HepG2 (cell line): ENCODE data around the gene LGALS1. TPM values are rescaled to one million over a fixed set of nuclear protein-coding genes. Genes with fewer than 3 reads are reported as not detected.

Experiments
- ATAC-seq: fragments of 200-7000 bp; cut with Tn5 transposase; 3 replicates; pipeline ENCODE4 v1.9.1; 2020; ENCODE audit warnings: mild to moderate bottlenecking, moderate library complexity
- BruUV-seq: library from RNA; stranded (reverse); fragments of 400-500 nt; replicated peaks from 2 replicates; lab custom pipeline; 2021; lab: Mats Ljungman, UMichigan
- CTCF ChIA-PET: fragments of 300-600 bp; formaldehyde crosslinking; extraction: SDS; loops from one replicate; lab custom pipeline; 2021; ENCODE audit warnings: low total read pairs, inconsistent platforms, low intra/inter-chr PET ratio; lab: Yijun Ruan, JAX
- POLR2A ChIA-PET: fragments of 350-600 bp; sonication (Branson Sonifier 250); formaldehyde crosslinking; loops from one replicate; lab custom pipeline; 2020; ENCODE audit warnings: antibody characterized with exemption, inconsistent platforms; lab: Yijun Ruan, JAX
- DNase-seq: peaks from one replicate; pipeline ENCODE4 v3.0.0-alpha.2; 2015; ENCODE audit warnings: low spot score
- FAIRE-seq: peaks from 3 replicates; lab custom pipeline; 2011; peaks lifted over from hg19 to GRCh38; lab: Jason Lieb, UNC
- H2AFZ ChIP-seq: one replicate; pipeline ENCODE4 v1.6.1; 2011; ENCODE audit warnings: low read length, inconsistent platforms
- H3K27ac ChIP-seq: fragments of 300-600 bp; 3 replicates; pipeline ENCODE4 v1.8.0; 2011; ENCODE audit warnings: mixed run types, mild to moderate bottlenecking, mixed read lengths, low read length, inconsistent platforms; ENCODE audit not compliant: insufficient read depth; ENCODE audit errors: extremely low read length
- H3K27me3 ChIP-seq, 2 experiments: fragments of 200-600 bp in 1 of 2; 2 replicates in 1 of 2; 3 replicates in 1 of 2; pipeline versions ENCODE4 v1.6.0 to v1.8.0; 2011; ENCODE audit warnings: low read length in 2 of 2, mild to moderate bottlenecking in 2 of 2, moderate library complexity in 2 of 2, inconsistent platforms in 1 of 2; ENCODE audit not compliant: insufficient read depth in 2 of 2, control insufficient read depth in 1 of 2
- H3K36me3 ChIP-seq, 2 experiments: fragments of 200-600 bp in 1 of 2; replicated peaks in 1 of 2; 2 replicates in 1 of 2; 3 replicates in 1 of 2; pipeline versions ENCODE4 v1.5.1 to v1.8.0; 2011; ENCODE audit warnings: low read length in 2 of 2, inconsistent platforms in 1 of 2; ENCODE audit not compliant: insufficient read depth in 2 of 2, control insufficient read depth in 1 of 2
- H3K4me1 ChIP-seq: 2 replicates; pipeline ENCODE4 v1.5.1; 2012; ENCODE audit warnings: low read length, inconsistent platforms; ENCODE audit not compliant: insufficient read depth
- H3K4me2 ChIP-seq: 2 replicates; pipeline ENCODE4 v1.6.0; 2011; ENCODE audit warnings: low read depth, low read length, inconsistent platforms
- H3K4me3 ChIP-seq, 3 experiments: fragments of 200-600 bp in 1 of 3; sonication (generic), shearing (Covaris generic) in 1 of 3; replicated peaks in 1 of 3; 2 replicates each; pipeline ENCODE4 v1.5.1; 2011 to 2016; ENCODE audit warnings: low read length in 3 of 3, inconsistent platforms in 2 of 3, low read depth in 2 of 3, mild to moderate bottlenecking in 2 of 3, control low read depth in 1 of 3, mixed read lengths in 1 of 3; ENCODE audit not compliant: insufficient read depth in 1 of 3
- H3K79me2 ChIP-seq: one replicate; pipeline ENCODE4 v1.6.1; 2011; ENCODE audit warnings: low read length, inconsistent platforms; ENCODE audit not compliant: insufficient read depth
- H3K9ac ChIP-seq: 2 replicates; pipeline ENCODE4 v1.6.0; 2011; ENCODE audit warnings: mild to moderate bottlenecking, low read depth, low read length, inconsistent platforms; ENCODE audit not compliant: insufficient read depth
- H3K9me3 ChIP-seq: 2 replicates; pipeline ENCODE4 v1.5.1; 2012; ENCODE audit warnings: mild to moderate bottlenecking, low read length
- H4K20me1 ChIP-seq: 2 replicates; pipeline ENCODE4 v1.6.0; 2011; ENCODE audit warnings: inconsistent platforms, mild to moderate bottlenecking, low read length, moderate library complexity; ENCODE audit not compliant: insufficient read depth
- AGO2 ChIP-seq: fragments of 200-400 bp; formaldehyde crosslinking; optimal IDR thresholded peaks from 2 replicates; pipeline ENCODE3; 2017; ENCODE audit warnings: mild to moderate bottlenecking, low read depth, low read length, moderate library complexity
- DPF2 ChIP-seq: sonication (generic); formaldehyde crosslinking; IDR thresholded peaks from 2 replicates; pipeline ENCODE4 v1.4.0; 2020; ENCODE audit warnings: mild to moderate bottlenecking, low read depth, missing genetic modification reagents, borderline replicate concordance
- HDAC6 ChIP-seq: fragments of 200-600 bp; sonication (generic); IDR thresholded peaks from 2 replicates; pipeline ENCODE4 v1.7.0; 2017; ENCODE audit warnings: mild to moderate bottlenecking, antibody characterized with exemption, low read length, low read depth
- HOXA3 ChIP-seq: sonication (generic); formaldehyde crosslinking; IDR thresholded peaks from 2 replicates; pipeline ENCODE4 v1.5.0; 2020; ENCODE audit warnings: missing genetic modification reagents
- MED1 ChIP-seq: sonication (generic); formaldehyde crosslinking; IDR thresholded peaks from 2 replicates; pipeline ENCODE4 v1.4.0; 2020; ENCODE audit warnings: missing genetic modification reagents
- NR2F1 ChIP-seq, 2 experiments: fragments of 450-650 bp in 1 of 2; formaldehyde crosslinking in 1 of 2; IDR thresholded peaks; 2 replicates each; pipeline versions ENCODE4 v1.5.0 to v1.6.1; 2016 to 2020; ENCODE audit warnings: mild to moderate bottlenecking in 1 of 2, missing compliant biosample characterization in 1 of 2, missing genetic modification reagents in 1 of 2, moderate library complexity in 1 of 2
- ZBTB46 ChIP-seq: sonication (generic); formaldehyde crosslinking; IDR thresholded peaks from 2 replicates; pipeline ENCODE4 v1.4.0; 2020; ENCODE audit warnings: mild to moderate bottlenecking, missing genetic modification reagents, borderline replicate concordance
- ZFAT ChIP-seq: sonication (generic); formaldehyde crosslinking; conservative IDR thresholded peaks from 2 replicates; pipeline ENCODE4 v1.8.1; 2023; ENCODE audit warnings: missing genetic modification reagents, inconsistent platforms
- ZNF232 ChIP-seq: sonication (generic); formaldehyde crosslinking; IDR thresholded peaks from 2 replicates; pipeline ENCODE4 v1.4.0; 2020; ENCODE audit warnings: missing genetic modification reagents, borderline replicate concordance
- ZNF407 ChIP-seq: sonication (generic); formaldehyde crosslinking; IDR thresholded peaks from one replicate; pipeline ENCODE4 v1.5.1; 2020; ENCODE audit warnings: mild to moderate bottlenecking, missing genetic modification reagents; ENCODE audit errors: not compliant biosample characterization
- ZNF777 ChIP-seq: sonication (generic); formaldehyde crosslinking; IDR thresholded peaks from 2 replicates; pipeline ENCODE4 v1.4.0; 2020; ENCODE audit warnings: missing genetic modification reagents
- WGBS: methylation state at CpG from one replicate; pipeline ENCODE4 v1.1.6; 2017; ENCODE audit warnings: low lambda C conversion rate; 5-methylcytosine and 5-hydroxymethylcytosine counted together
- in situ Hi-C: cut with HindIII; loops from 2 replicates; pipeline ENCODE4 v1.10.0; 2017; ENCODE audit warnings: low pct_unique_long_range_greater_than_20kb; ENCODE audit not compliant: extremely low pct_ligation_motif_present
- intact Hi-C: fragments of 100-400 bp; cut with micrococcal nuclease; formaldehyde crosslinking; loops from one replicate; pipeline ENCODE4 v1.10.0; 2022; ENCODE audit not compliant: unreplicated experiment
- polyA plus RNA-seq, 8 experiments: library from polyadenylated mRNA; depleted of rRNA in 3 of 8; stranded (reverse) in 7 of 8; unstranded in 1 of 8; fragments of >200 nt; fragmentation: Illumina TruSeq in 4 of 8; extraction: Trizol in 4 of 8; gene quantifications; 2 replicates each; pipeline versions ENCODE4 v1.2.1 to v1.2.3, GENCODE V29; 2011 to 2016; ENCODE audit warnings: low read depth in 4 of 8, missing spikeins in 1 of 8, mixed read lengths in 1 of 8; ENCODE audit not compliant: insufficient read depth in 1 of 8
- total RNA-seq, 5 experiments: library from RNA; depleted of rRNA; stranded (reverse); fragments of >200 nt; fragmentation: Illumina TruSeq; extraction: Trizol; gene quantifications; 2 replicates each; pipeline ENCODE4 v1.2.3, GENCODE V29; 2016; ENCODE audit warnings: low read depth in 1 of 5

Gene LGALS1
- total and polyA plus RNA-seq, 2 of the 13 experiments (the other 11 are each of a cell fraction or from before 2014, with no cell fraction given): 103 to 858 TPM

GRCh38 chr22:37628830-37629229 lies 46.6 kb upstream of the LGALS1 start:
- no peak overlapping the region for H3K27ac ChIP-seq
- BruUV-seq: no TSS peak
- H4K20me1 ChIP-seq: no peaks in the 10 kb centered on the region
- FAIRE-seq (no peak), ATAC-seq (no peak), DNase-seq (no peak)
- no peaks in the 10 kb centered on the region for H3K79me2 ChIP-seq
- CTCF ChIA-PET: no interaction called here
- H3K36me3 ChIP-seq: peaks cover 2 to 8% of the 10 kb centered on the region in 2 experiments; a peak in 3 of 5 replicates
- in situ Hi-C loops (no loop called here), intact Hi-C loops (no loop called here)
- no peak overlapping the region for H2AFZ ChIP-seq
- H3K9me3 ChIP-seq: no peaks in the 10 kb centered on the region
- no peak overlapping the region for H3K4me3 ChIP-seq
- no peak overlapping the region for H3K9ac ChIP-seq
- POLR2A ChIA-PET: no interaction called here
- H3K4me2 ChIP-seq: no peak overlapping the region
- H3K27me3 ChIP-seq: no peaks in the 10 kb centered on the region
- H3K4me1 ChIP-seq: peaks cover 37% of the 10 kb centered on the region
- WGBS: 92% methylated on average over 3 of the region's 8 CpGs
- TF ChIP-seq DPF2 (CRISPR knock-in tag) (no peak), ZFAT (CRISPR knock-in tag) (no peak), ZNF407 (CRISPR knock-in tag) (no peak), AGO2 (peak; percentile 71), MED1 (CRISPR knock-in tag) (no peak), ZNF777 (CRISPR knock-in tag) (no peak), ZBTB46 (no peak), HDAC6 (no peak), HOXA3 (CRISPR knock-in tag) (no peak), ZNF232 (no peak), NR2F1 (CRISPR knock-in tag; IDR thresholded peaks at IDR 0.05) (no peak)
